Transverse colon (tissue), 4 donors: ENCODE measurements around the gene SNPH. TPM values are rescaled to one million over a fixed set of nuclear protein-coding genes. Genes with fewer than 3 reads are reported as not detected.

Experiments used
- DNase-seq: peaks from one replicate; pipeline ENCODE4 v3.0.0-alpha.2; 2019
- H3K27ac ChIP-seq, 4 donors: fragments of 200-600 bp; sonication (generic); 2 replicates each; pipeline ENCODE4 v1.5.1; 2016 to 2018; ENCODE audit warnings: inconsistent platforms in 4 of 4
- H3K27me3 ChIP-seq: fragments of 200-600 bp; sonication (generic); 2 replicates; pipeline ENCODE4 v1.5.1; 2017; ENCODE audit warnings: inconsistent platforms
- H3K36me3 ChIP-seq, 4 donors: fragments of 200-600 bp; sonication (generic); 2 replicates each; pipeline ENCODE4 v1.5.1; 2017 to 2019; ENCODE audit warnings: inconsistent platforms in 4 of 4
- H3K4me1 ChIP-seq, 4 donors: fragments of 200-600 bp; sonication (generic); 2 replicates each; pipeline ENCODE4 v1.5.1; 2017 to 2020; ENCODE audit warnings: inconsistent platforms in 4 of 4
- H3K4me3 ChIP-seq, 4 donors: fragments of 200-600 bp; sonication (generic); 1 replicate in 1 of 4; 2 replicates in 3 of 4; pipeline versions ENCODE4 v1.5.1 to v1.6.1; 2017 to 2019; ENCODE audit warnings: inconsistent platforms in 4 of 4
- H3K9me3 ChIP-seq, 2 donors: fragments of 200-600 bp; sonication (generic); 2 replicates each; pipeline ENCODE4 v1.5.1; 2017 to 2019; ENCODE audit warnings: inconsistent platforms in 2 of 2
- EP300 ChIP-seq: sonication (generic); formaldehyde crosslinking; IDR thresholded peaks from one replicate; pipeline ENCODE4 v1.6.1; 2017; ENCODE audit warnings: antibody characterized with exemption, low read depth
- POLR2A ChIP-seq: fragments of 450-650 bp; IDR thresholded peaks from one replicate; pipeline ENCODE4 v1.6.1; 2016; ENCODE audit warnings: antibody characterized with exemption, mild to moderate bottlenecking, moderate library complexity
- POLR2AphosphoS5 ChIP-seq, 3 donors: sonication (generic); formaldehyde crosslinking; IDR thresholded peaks; one replicate each; pipeline ENCODE4 v1.6.1; 2016; ENCODE audit warnings: antibody characterized with exemption in 3 of 3
- WGBS, 2 donors: methylation state at CpG; one replicate each; pipeline ENCODE4 v1.1.5; 2018; ENCODE audit warnings: low coverage in 1 of 2; 5-methylcytosine and 5-hydroxymethylcytosine counted together
- in situ Hi-C, 4 donors: fragments of 200-750 bp; cut with MboI; loops; one replicate each; pipeline versions ENCODE4 v1.15.0 to v1.15.1; 2017; ENCODE audit warnings: low sequenced_read_pairs in 3 of 4, low pct_ligation_motif_present in 1 of 4, low pct_unique_long_range_greater_than_20kb in 1 of 4
- intact Hi-C: fragments of 100-400 bp; cut with DNase I; formaldehyde crosslinking; loops from one replicate; pipeline ENCODE4 v1.15.1; 2023; ENCODE audit warnings: low total_unique reads
- total RNA-seq, 4 donors: library from RNA; depleted of rRNA; stranded (reverse); fragments of >200 nt; gene quantifications; one replicate each; pipeline ENCODE4 v1.1.0, GENCODE V29; 2016
- TF ChIP-seq, protein P1 (sequence below), 5 experiments: fragments of 200-600 bp in 3 of 5; fragments of 450-650 bp in 2 of 5; sonication (generic) in 3 of 5; IDR thresholded peaks; 1 replicate in 2 of 5; 2 replicates in 3 of 5; pipeline ENCODE4 v1.5.1; 2016 to 2017; ENCODE audit warnings: antibody characterized with exemption in 5 of 5, inconsistent platforms in 3 of 5, mild to moderate bottlenecking in 2 of 5, moderate library complexity in 1 of 5

The SNPH gene
- total RNA-seq, 4 donors from 2014 or later = 2.2 to 2.6 (median 2.3) TPM

DNA sequence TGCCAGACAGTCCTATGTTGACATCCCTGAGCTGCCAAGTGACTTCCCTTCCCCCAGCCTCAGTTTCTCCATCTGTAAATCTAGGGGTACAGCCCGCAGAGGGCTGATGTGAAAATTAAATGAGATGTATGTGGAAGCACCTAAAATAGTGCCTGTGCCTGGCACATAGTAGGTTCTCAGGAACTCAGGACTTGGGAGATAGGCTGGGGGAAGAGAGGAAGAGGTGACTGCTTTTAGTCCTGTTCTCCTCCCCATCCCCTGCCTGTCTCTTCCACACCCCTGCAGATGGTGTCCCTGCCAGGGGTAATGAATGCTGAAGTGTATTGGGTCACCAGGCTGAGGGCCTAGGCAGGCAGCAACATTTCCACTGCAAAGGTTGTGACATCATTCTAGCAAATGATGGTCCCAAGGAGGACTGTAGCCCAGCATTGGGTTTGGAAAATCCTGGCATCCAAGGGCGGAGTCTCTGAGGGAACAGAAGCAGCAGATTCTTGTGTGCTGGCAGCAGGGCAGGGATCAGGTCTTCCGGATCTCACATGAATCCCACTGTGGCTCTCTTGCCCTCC, 1.8 kb downstream of the SNPH start:
- in situ Hi-C loops = no loop called here

GRCh38 chr20:1269235-1269634, 3.1 kb downstream of the SNPH start:
- TF ChIP-seq POLR2AphosphoS5 (IDR thresholded peaks at IDR 0.05) (no peak), POLR2A (no peak)
- intact Hi-C loops = no loop called here
- Histone ChIP-seq H3K27me3 (no peaks in the 10 kb centered on the region), H3K4me3 (no peak overlapping the region), H3K27ac (no peak overlapping the region), H3K4me1 (peaks cover 0 to 16% (median 14%) of the 10 kb centered on the region in 4 donors), H3K9me3 (no peaks in the 10 kb centered on the region), H3K36me3 (no peaks in the 10 kb centered on the region)
- DNase-seq = no peak
- in situ Hi-C loops = no loop called here
- WGBS, 2 donors = 90 to 100% methylated on average over 6 to 8 of the region's 8 CpGs

More for the DNA sequence above, 1.8 kb downstream of the SNPH start:
- H3K27me3 ChIP-seq = no peaks in the 10 kb centered on the region
- H3K4me1 ChIP-seq = peaks cover 0 to 16% (median 14%) of the 10 kb centered on the region in 4 donors
- H3K36me3 ChIP-seq = no peaks in the 10 kb centered on the region
- intact Hi-C loops = loop anchor here (1.0 kb wide), 1 partner anchor 17 kb away; no protein-coding TSS in a partner anchor
- H3K9me3 ChIP-seq = no peaks in the 10 kb centered on the region
- no peak for TF ChIP-seq POLR2AphosphoS5 (IDR thresholded peaks at IDR 0.05)
- no peak for TF ChIP-seq POLR2A
- TF ChIP-seq, protein P1, sequence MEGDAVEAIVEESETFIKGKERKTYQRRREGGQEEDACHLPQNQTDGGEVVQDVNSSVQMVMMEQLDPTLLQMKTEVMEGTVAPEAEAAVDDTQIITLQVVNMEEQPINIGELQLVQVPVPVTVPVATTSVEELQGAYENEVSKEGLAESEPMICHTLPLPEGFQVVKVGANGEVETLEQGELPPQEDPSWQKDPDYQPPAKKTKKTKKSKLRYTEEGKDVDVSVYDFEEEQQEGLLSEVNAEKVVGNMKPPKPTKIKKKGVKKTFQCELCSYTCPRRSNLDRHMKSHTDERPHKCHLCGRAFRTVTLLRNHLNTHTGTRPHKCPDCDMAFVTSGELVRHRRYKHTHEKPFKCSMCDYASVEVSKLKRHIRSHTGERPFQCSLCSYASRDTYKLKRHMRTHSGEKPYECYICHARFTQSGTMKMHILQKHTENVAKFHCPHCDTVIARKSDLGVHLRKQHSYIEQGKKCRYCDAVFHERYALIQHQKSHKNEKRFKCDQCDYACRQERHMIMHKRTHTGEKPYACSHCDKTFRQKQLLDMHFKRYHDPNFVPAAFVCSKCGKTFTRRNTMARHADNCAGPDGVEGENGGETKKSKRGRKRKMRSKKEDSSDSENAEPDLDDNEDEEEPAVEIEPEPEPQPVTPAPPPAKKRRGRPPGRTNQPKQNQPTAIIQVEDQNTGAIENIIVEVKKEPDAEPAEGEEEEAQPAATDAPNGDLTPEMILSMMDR (IDR thresholded peaks at IDR 0.05) = no peak
- TF ChIP-seq EP300 = no peak
- WGBS, 2 donors = 89% methylated on average over 3 of the region's 3 CpGs; no CpG with 5 or more reads in 1 of the 2 donors
- H3K4me3 ChIP-seq = no peak overlapping the region
- DNase-seq = no peak
- H3K27ac ChIP-seq = no peak overlapping the region

- 79 to 98% methylated on average over 2 to 3 of the region's 3 CpGs for WGBS, 2 donors
- Histone ChIP-seq H3K9me3 (no peaks in the 10 kb centered on the region), H3K27me3 (no peaks in the 10 kb centered on the region), H3K27ac (no peak overlapping the region), H3K4me3 (no peak overlapping the region), H3K4me1 (peaks cover 0 to 16% (median 14%) of the 10 kb centered on the region in 4 donors), H3K36me3 (no peaks in the 10 kb centered on the region)
- DNase-seq = no peak
- TF ChIP-seq, protein P1 (IDR thresholded peaks at IDR 0.05) = no peak
- no peak for TF ChIP-seq POLR2A
- TF ChIP-seq POLR2AphosphoS5 (IDR thresholded peaks at IDR 0.05) = no peak
- intact Hi-C loops (no loop called here), in situ Hi-C loops (no loop called here)
These were observed 3.8 kb downstream of the SNPH start for GRCh38 chr20:1269850-1270249.

- H3K4me1 ChIP-seq = no peaks in the 10 kb centered on the region
- 68 to 83% methylated on average over 2 to 6 of the region's 6 CpGs for WGBS, 2 donors
- no peak overlapping the region for H3K4me3 ChIP-seq
- in situ Hi-C loops (no loop called here), intact Hi-C loops (no loop called here)
- no peaks in the 10 kb centered on the region for H3K36me3 ChIP-seq
- DNase-seq = no peak
- H3K27ac ChIP-seq = no peak overlapping the region
- H3K9me3 ChIP-seq = no peaks in the 10 kb centered on the region
- H3K27me3 ChIP-seq = no peaks in the 10 kb centered on the region
- TF ChIP-seq POLR2AphosphoS5 (IDR thresholded peaks at IDR 0.05) (no peak), POLR2A (no peak), EP300 (no peak)
- TF ChIP-seq, protein P1 (IDR thresholded peaks at IDR 0.05) = no peak
These were observed 6.4 kb downstream of the SNPH start for GRCh38 chr20:1272368-1273100.
